Fibroblast of peridontal ligament (primary cell): ENCODE data around the gene GPATCH4.
"Not testable (repeated sequence)": the region's sequence is repeated elsewhere in the genome, so short reads cannot be mapped to it uniquely, and the experiment has no call there.

ENCODE experiments used
- DNase-seq: peaks from one replicate; pipeline ENCODE4 v3.0.0-alpha.2; 2010; ENCODE audit errors: extremely low read depth

Gene GPATCH4

GRCh38 chr1:156627313-156627880, 26.1 kb upstream of the GPATCH4 start:
- peak; percentile 62 for DNase-seq

DNA sequence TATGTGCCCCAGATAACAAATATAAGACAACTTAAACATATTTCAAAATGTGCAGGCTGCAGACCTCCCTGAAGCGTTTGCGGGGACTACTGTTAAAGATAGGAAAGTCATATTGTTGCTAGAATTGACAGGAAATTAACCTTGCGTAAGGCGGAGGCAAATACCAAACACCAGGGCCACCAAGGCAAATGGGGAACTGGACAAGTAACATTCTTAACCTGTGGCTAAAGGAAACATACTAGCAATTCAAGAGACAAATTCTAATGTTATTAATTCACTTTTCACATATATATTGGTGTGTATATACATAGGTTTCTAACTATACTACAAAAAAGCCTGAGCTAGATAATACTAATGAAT, 24.8 kb upstream of the GPATCH4 start:
- DNase-seq, result no peak

DNA sequence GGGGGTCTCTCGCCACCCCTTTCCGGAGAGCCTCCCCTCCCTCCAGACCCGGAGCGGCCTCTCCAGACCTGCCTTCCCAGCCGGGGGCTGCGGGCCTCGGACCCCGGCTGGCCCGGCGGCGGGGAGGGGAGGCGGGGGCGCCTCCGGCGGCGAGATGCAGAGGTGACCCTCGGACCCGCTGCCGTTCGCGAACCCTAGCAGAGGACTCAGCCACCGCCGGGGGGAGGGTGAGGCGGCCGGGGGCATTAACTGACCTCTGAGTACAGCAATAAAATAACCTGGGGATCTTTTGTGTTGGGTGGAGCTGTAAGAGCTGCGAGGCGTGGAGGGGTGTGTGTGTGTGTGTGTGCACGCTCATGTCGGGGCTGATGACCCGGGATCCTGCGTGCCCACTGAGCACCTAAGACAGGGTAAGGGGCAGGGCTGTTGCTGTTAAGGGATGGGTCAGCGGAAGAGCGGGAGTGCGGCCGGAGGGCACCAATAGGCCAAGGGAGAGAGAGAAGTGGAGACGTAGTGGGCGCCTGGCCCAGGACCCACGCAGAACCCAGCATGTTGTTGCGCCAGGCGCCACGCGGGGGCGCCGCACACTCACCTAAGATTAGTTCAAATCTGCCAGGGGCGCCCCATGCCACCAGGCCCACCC, 24.3 kb upstream of the GPATCH4 start:
- DNase-seq, result peak; percentile 43

DNA sequence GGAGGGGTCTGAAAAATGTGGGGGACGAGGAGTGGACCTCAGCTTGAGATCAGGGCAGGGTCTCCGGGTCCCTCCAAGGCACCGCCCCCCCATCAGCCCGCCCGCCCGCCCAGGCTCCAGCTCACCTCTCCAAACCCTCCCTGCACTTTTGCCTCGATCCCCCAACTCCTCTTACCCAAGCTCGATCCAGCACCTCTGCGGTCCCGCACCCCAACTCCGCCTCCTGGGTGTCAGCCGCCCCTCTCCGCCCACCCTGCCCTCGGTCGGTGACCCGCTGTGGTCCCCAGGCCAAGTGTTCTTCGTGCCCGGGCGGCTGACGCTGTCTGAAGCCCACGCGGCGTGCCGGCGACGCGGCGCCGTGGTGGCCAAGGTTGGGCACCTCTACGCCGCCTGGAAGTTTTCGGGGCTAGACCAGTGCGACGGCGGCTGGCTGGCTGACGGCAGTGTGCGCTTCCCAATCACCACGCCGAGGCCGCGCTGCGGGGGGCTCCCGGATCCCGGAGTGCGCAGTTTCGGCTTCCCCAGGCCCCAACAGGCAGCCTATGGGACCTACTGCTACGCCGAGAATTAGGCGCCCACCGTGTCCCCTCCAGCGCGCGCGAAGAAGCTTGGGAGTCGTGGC, 23.6 kb upstream of the GPATCH4 start:
- DNase-seq, result no peak

- no peak for DNase-seq
Observed at GRCh38 chr1:156623946-156624813, 22.9 kb upstream of the GPATCH4 start.

- DNase-seq, result no peak
Observed at GRCh38 chr1:156622581-156623297, 21.5 kb upstream of the GPATCH4 start.

- DNase-seq, result no peak
Observed at GRCh38 chr1:156619582-156619955, 18.3 kb upstream of the GPATCH4 start.

- no peak for DNase-seq
Observed at GRCh38 chr1:156618853-156619581, 17.7 kb upstream of the GPATCH4 start, which contains the start of gene HAPLN2. TSS of gene HAPLN2 (plus strand) at chr1:156619415. CDS start at chr1:156623491, 4,076 bp downstream.

- peak; percentile 28 for DNase-seq
Observed at GRCh38 chr1:156616463-156616862, 15.2 kb upstream of the GPATCH4 start.

DNA sequence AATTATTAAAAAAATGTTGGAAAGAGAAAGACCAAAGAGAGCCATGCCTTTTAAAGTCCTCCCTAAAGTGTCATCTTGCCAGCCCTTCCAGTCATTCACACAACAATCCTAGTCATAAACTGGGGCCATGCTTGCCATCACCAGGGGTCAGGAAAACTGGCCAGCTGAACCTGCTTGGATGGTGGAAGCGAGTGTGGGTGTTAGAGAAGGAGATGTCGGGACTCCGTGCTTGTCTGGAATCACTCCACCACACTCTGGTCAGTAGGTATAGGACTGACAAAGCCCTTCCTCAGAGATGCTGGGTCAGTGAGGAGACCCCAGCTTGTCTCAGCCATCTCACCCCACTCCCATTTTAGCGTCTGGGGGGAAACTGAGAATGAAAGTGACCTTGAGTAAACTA, 14.7 kb upstream of the GPATCH4 start:
- DNase-seq, result no peak

- DNase-seq, result no peak
Observed at GRCh38 chr1:156612666-156613065, 11.4 kb upstream of the GPATCH4 start.

GRCh38 chr1:156610072-156610471, 8.8 kb upstream of the GPATCH4 start:
- DNase-seq, result not testable (repeated sequence)

DNA sequence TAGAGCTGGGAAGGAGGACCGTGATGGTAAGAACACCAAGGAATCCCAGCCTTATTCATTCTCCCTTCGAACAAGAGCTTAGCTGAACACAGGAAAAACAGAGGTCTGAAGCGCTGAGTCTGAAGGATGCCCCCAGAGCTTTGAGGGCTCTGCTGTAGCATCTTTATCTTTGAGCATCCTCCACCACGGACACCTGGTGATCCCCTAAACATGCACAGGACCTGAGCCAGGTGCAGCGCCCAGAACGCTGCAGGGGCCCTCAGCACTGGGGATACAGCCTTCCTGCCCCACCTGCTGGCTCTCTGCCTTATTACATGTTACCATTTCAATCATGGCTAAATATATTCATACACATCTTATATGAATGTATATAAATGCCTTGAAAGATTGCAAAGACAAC, 7.7 kb upstream of the GPATCH4 start:
- no peak for DNase-seq

DNA sequence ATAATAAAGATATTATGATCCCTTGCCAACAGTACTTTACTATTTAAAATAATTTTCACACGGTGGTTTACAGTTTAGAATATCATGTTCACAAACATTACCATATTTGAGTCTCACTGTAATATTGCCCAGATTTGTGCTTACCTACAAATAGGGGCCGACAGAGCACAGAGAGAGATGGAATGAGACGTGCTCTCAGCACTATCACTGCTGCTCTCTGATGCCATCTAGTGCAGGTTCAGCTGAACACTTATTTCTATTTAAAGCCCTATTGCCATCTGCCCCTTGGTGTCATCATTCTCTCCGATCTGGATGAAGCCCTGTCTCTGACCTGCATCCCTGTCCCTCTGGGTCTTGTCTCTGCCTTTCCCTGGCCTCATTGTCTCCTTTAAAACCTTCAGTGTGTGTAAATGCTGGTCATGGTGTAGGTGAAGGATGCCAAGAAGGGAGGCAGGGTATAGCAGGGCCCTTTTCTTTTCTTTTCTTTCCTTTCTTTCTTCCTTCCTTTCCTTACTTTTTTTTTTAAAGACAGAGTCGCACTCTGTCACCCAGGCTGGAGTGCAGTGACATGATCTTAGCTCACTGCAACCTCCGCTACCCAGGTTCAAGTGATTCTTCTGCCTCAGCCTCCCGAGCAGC, 6.9 kb upstream of the GPATCH4 start:
- peak; percentile 79 for DNase-seq

GRCh38 chr1:156607344-156607743, 6.1 kb upstream of the GPATCH4 start:
- DNase-seq, result not testable (repeated sequence)

GRCh38 chr1:156602557-156602993, 1.3 kb upstream of the GPATCH4 start:
- no peak for DNase-seq

- DNase-seq, result no peak
Observed at GRCh38 chr1:156601892-156602291, 613 bp upstream of the GPATCH4 start.

DNA sequence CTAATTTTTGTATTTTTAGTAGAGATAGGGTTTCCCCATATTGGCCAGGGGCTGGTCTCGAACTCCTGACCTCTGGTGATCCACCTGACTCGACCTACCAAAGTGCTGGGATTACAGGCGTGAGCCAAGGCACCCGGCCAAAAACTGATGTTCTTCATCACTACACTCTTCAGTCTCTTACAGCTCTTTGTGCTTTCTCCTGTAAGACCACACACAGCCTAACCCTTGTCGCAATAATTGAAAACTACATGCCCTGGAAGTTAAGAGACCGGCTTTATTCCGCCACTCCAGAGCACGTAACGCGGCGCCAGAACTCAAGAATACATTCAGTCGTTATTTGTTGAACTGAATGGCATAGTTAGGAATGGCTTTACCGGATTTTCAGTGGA, 552 bp downstream of the GPATCH4 start:
- peak; percentile 14 for DNase-seq

DNA sequence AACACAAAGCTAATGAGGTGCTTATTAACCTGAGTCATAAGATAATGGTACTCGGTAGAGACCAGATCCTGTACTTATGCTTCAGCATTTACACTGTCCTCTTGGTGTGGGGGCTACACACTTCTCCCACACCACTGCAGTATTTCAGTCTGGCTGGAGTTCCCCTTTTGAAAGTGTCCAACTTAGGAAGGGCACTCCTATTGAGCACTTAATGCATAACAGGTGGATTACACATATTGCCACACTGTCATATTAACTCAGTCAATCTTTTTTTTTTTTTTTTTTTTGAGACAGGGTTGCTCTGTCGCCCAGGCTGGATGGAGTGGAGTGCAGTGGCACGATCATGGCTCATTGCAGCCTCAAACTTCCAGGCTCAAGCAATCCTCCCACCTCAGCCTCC, 1.5 kb downstream of the GPATCH4 start:
- no peak for DNase-seq

- DNase-seq, result no peak
Observed at GRCh38 chr1:156598731-156599432, 2.4 kb downstream of the GPATCH4 start.
